Vagina (tissue), 2 donors: ENCODE results near the gene WDR7. TPM values are rescaled to one million over a fixed set of nuclear protein-coding genes. Genes with fewer than 3 reads are reported as not detected.

ENCODE experiments used
- DNase-seq, 2 donors: peaks; one replicate each; pipeline ENCODE4 v3.0.0-alpha.2; 2017; ENCODE audit errors: extremely low spot score in 2 of 2
- H3K27ac ChIP-seq: fragments of 200-600 bp; sonication (generic); one replicate; pipeline ENCODE4 v1.5.1; 2019
- H3K27me3 ChIP-seq: fragments of 200-600 bp; sonication (generic); one replicate; pipeline ENCODE4 v1.5.1; 2019
- H3K36me3 ChIP-seq, 2 donors: fragments of 200-600 bp; sonication (generic); one replicate each; pipeline ENCODE4 v1.5.1; 2017 to 2019
- H3K4me1 ChIP-seq: fragments of 200-600 bp; sonication (generic); one replicate; pipeline ENCODE4 v1.5.1; 2019
- H3K4me3 ChIP-seq, 2 donors: fragments of 200-600 bp; sonication (generic); 1 replicate in 1 of 2; 2 replicates in 1 of 2; pipeline ENCODE4 v1.5.1; 2016 to 2019
- H3K9me3 ChIP-seq: fragments of 200-600 bp; sonication (generic); one replicate; pipeline ENCODE4 v1.5.1; 2019
- CTCF ChIP-seq, 3 experiments: fragments of 450-650 bp in 2 of 3; fragments of 200-600 bp in 1 of 3; sonication (generic) in 1 of 3; IDR thresholded peaks; one replicate each; pipeline ENCODE4 v1.5.1; 2017 to 2019; ENCODE audit warnings: antibody characterized with exemption in 3 of 3, mild to moderate bottlenecking in 2 of 3, moderate library complexity in 2 of 3
- POLR2A ChIP-seq, 2 donors: fragments of 450-650 bp; IDR thresholded peaks; one replicate each; pipeline ENCODE4 v1.6.1; 2017; ENCODE audit warnings: antibody characterized with exemption in 2 of 2, mild to moderate bottlenecking in 2 of 2, moderate library complexity in 2 of 2
- POLR2AphosphoS5 ChIP-seq, 2 donors: sonication (generic); formaldehyde crosslinking; IDR thresholded peaks; one replicate each; pipeline ENCODE4 v1.9.0; 2017; ENCODE audit warnings: antibody characterized with exemption in 2 of 2, mild to moderate bottlenecking in 2 of 2, low read depth in 1 of 2; ENCODE audit not compliant: insufficient read depth in 1 of 2
- intact Hi-C: fragments of 100-400 bp; cut with DNase I; formaldehyde crosslinking; loops from one replicate; pipeline ENCODE4 v1.15.1; 2023
- total RNA-seq: library from RNA; depleted of rRNA; stranded (reverse); fragments of >200 nt; gene quantifications from one replicate; pipeline ENCODE4 v1.2.3, GENCODE V29; 2016

Gene WDR7
- total RNA-seq, 1 donor from 2014 or later = 26.3 TPM

GRCh38 chr18:56844556-56844955 is 193.4 kb downstream of the WDR7 start:
- TF ChIP-seq CTCF (IDR thresholded peaks at IDR 0.05) (no peak), POLR2AphosphoS5 (IDR thresholded peaks at IDR 0.05; ENCODE audit: insufficient read depth in 1 of 2, low read depth in 1 of 2) (no peak), POLR2A (IDR thresholded peaks at IDR 0.05) (no peak)
- Histone ChIP-seq H3K4me1 (no peaks in the 10 kb centered on the region), H3K27ac (no peak overlapping the region), H3K36me3 (no peaks in the 10 kb centered on the region), H3K27me3 (no peaks in the 10 kb centered on the region), H3K4me3 (no peak overlapping the region), H3K9me3 (no peaks in the 10 kb centered on the region)
- intact Hi-C loops = no loop called here
- no peak for DNase-seq

- intact Hi-C loops = no loop called here
- H3K4me1 ChIP-seq = no peaks in the 10 kb centered on the region
- H3K9me3 ChIP-seq = no peaks in the 10 kb centered on the region
- no peak for DNase-seq
- H3K27me3 ChIP-seq = no peaks in the 10 kb centered on the region
- no peak overlapping the region for H3K4me3 ChIP-seq
- TF ChIP-seq POLR2A (IDR thresholded peaks at IDR 0.05) = no peak
- H3K27ac ChIP-seq = no peak overlapping the region
- no peaks in the 10 kb centered on the region for H3K36me3 ChIP-seq
Measured at GRCh38 chr18:56851774-56852173, 200.6 kb downstream of the WDR7 start.

GRCh38 chr18:56853961-56854360 is 202.8 kb downstream of the WDR7 start:
- no peak overlapping the region for H3K27ac ChIP-seq
- no peak for TF ChIP-seq POLR2AphosphoS5 (IDR thresholded peaks at IDR 0.05; ENCODE audit: insufficient read depth in 1 of 2, low read depth in 1 of 2)
- no peak for TF ChIP-seq POLR2A (IDR thresholded peaks at IDR 0.05)
- DNase-seq = no peak
- intact Hi-C loops = no loop called here
- H3K4me3 ChIP-seq = no peak overlapping the region
- no peaks in the 10 kb centered on the region for H3K36me3 ChIP-seq
- H3K9me3 ChIP-seq = no peaks in the 10 kb centered on the region
- no peaks in the 10 kb centered on the region for H3K27me3 ChIP-seq
- no peaks in the 10 kb centered on the region for H3K4me1 ChIP-seq

- intact Hi-C loops = no loop called here
- Histone ChIP-seq H3K4me3 (no peak overlapping the region), H3K27ac (no peak overlapping the region), H3K4me1 (no peaks in the 10 kb centered on the region), H3K27me3 (no peaks in the 10 kb centered on the region), H3K9me3 (no peaks in the 10 kb centered on the region), H3K36me3 (no peaks in the 10 kb centered on the region)
- DNase-seq = no peak
- no peak for TF ChIP-seq CTCF (IDR thresholded peaks at IDR 0.05)
Measured at GRCh38 chr18:56861244-56861643, 210.1 kb downstream of the WDR7 start.

GRCh38 chr18:56869189-56869777 is 218.1 kb downstream of the WDR7 start:
- no peaks in the 10 kb centered on the region for H3K4me1 ChIP-seq
- TF ChIP-seq POLR2A (IDR thresholded peaks at IDR 0.05) (no peak), POLR2AphosphoS5 (IDR thresholded peaks at IDR 0.05; ENCODE audit: insufficient read depth in 1 of 2, low read depth in 1 of 2) (no peak), CTCF (IDR thresholded peaks at IDR 0.05) (peak in 1 of 3 experiments; percentile 39)
- no peak overlapping the region for H3K4me3 ChIP-seq
- no peaks in the 10 kb centered on the region for H3K36me3 ChIP-seq
- DNase-seq = no peak
- H3K27me3 ChIP-seq = no peaks in the 10 kb centered on the region
- no peaks in the 10 kb centered on the region for H3K9me3 ChIP-seq
- no peak overlapping the region for H3K27ac ChIP-seq
- intact Hi-C loops = no loop called here

GRCh38 chr18:56870982-56871381 is 219.8 kb downstream of the WDR7 start:
- intact Hi-C loops = no loop called here
- Histone ChIP-seq H3K4me1 (no peaks in the 10 kb centered on the region), H3K36me3 (no peaks in the 10 kb centered on the region), H3K27me3 (no peaks in the 10 kb centered on the region), H3K9me3 (no peaks in the 10 kb centered on the region), H3K4me3 (no peak overlapping the region), H3K27ac (no peak overlapping the region)
- no peak for TF ChIP-seq CTCF (IDR thresholded peaks at IDR 0.05)
- no peak for TF ChIP-seq POLR2A (IDR thresholded peaks at IDR 0.05)
- TF ChIP-seq POLR2AphosphoS5 (IDR thresholded peaks at IDR 0.05; ENCODE audit: insufficient read depth in 1 of 2, low read depth in 1 of 2) = no peak
- no peak for DNase-seq
